ENCODE results near the gene MRPL33.
A peak's percentile ranks its signal among the peaks of the same experiment; 100 is the strongest.

MRPL33 gene

GRCh38 chr2:27779417-27780055, 8.0 kb downstream of the MRPL33 start:
- no peak for DNase-seq (ENCODE audit: low spot score)

- no peak for DNase-seq (ENCODE audit: low spot score)
Observed at GRCh38 chr2:27781496-27781895, 10.0 kb downstream of the MRPL33 start.

GRCh38 chr2:27782701-27783100, 11.2 kb downstream of the MRPL33 start:
- no peak for DNase-seq (ENCODE audit: low spot score)

- no peak for DNase-seq (ENCODE audit: low spot score)
Observed at GRCh38 chr2:27790796-27791195, 19.3 kb downstream of the MRPL33 start.

GRCh38 chr2:27792759-27793158, 21.2 kb downstream of the MRPL33 start:
- DNase-seq (ENCODE audit: low spot score) = no peak

GRCh38 chr2:27795093-27795834, 23.7 kb downstream of the MRPL33 start:
- DNase-seq (ENCODE audit: low spot score) = no peak

GRCh38 chr2:27795868-27796277, 24.4 kb downstream of the MRPL33 start:
- DNase-seq (ENCODE audit: low spot score) = no peak

GRCh38 chr2:27796791-27797765, 25.6 kb downstream of the MRPL33 start:
- no peak for DNase-seq (ENCODE audit: low spot score)

GRCh38 chr2:27797841-27798240, 26.3 kb downstream of the MRPL33 start:
- DNase-seq (ENCODE audit: low spot score) = no peak

- no peak for DNase-seq (ENCODE audit: low spot score)
Observed at GRCh38 chr2:27798486-27798885, 27.0 kb downstream of the MRPL33 start.

GRCh38 chr2:27798948-27799645, 27.6 kb downstream of the MRPL33 start:
- DNase-seq (ENCODE audit: low spot score) = peak; percentile 93

GRCh38 chr2:27799646-27800010, 28.1 kb downstream of the MRPL33 start:
- DNase-seq (ENCODE audit: low spot score) = peak; percentile 72

GRCh38 chr2:27800856-27801255, 29.3 kb downstream of the MRPL33 start:
- DNase-seq (ENCODE audit: low spot score) = no peak

- no peak for DNase-seq (ENCODE audit: low spot score)
Observed at GRCh38 chr2:27802547-27802946, 31.0 kb downstream of the MRPL33 start.

GRCh38 chr2:27803046-27803445, 31.5 kb downstream of the MRPL33 start:
- DNase-seq (ENCODE audit: low spot score) = no peak

- DNase-seq (ENCODE audit: low spot score) = peak; percentile 66
Observed at GRCh38 chr2:27804146-27804545, 32.6 kb downstream of the MRPL33 start.

- no peak for DNase-seq (ENCODE audit: low spot score)
Observed at GRCh38 chr2:27805180-27805579, 33.7 kb downstream of the MRPL33 start.

- no peak for DNase-seq (ENCODE audit: low spot score)
Observed at GRCh38 chr2:27806311-27807059, 35.0 kb downstream of the MRPL33 start.

- DNase-seq (ENCODE audit: low spot score) = peak; percentile 27
Observed at GRCh38 chr2:27807476-27807875, 36.0 kb downstream of the MRPL33 start.

- no peak for DNase-seq (ENCODE audit: low spot score)
Observed at GRCh38 chr2:27808418-27808817, 36.9 kb downstream of the MRPL33 start.

GRCh38 chr2:27808984-27809383, 37.5 kb downstream of the MRPL33 start:
- no peak for DNase-seq (ENCODE audit: low spot score)
